ENCODE results near the gene TMEM52. TPM values are rescaled to one million over a fixed set of nuclear protein-coding genes. Genes with fewer than 3 reads are reported as not detected.

The TMEM52 gene
- total and polyA plus RNA-seq, 2 of the 13 experiments (the other 11 are each of a cell fraction or from before 2014, with no cell fraction given): 13.2 to 18.7 TPM

- TF ChIP-seq TFAP4 (IDR thresholded peaks at IDR 0.05; ENCODE audit: borderline replicate concordance, low read depth): peak; percentile 74; the same call in 1 of the 2 replicates
- TF ChIP-seq HMGXB4 (CRISPR knock-in tag; IDR thresholded peaks at IDR 0.05; ENCODE audit: borderline replicate concordance in 1 of 2, low read depth in 1 of 2): peak; percentile 90 to 92
- TF ChIP-seq ZNF589 (CRISPR knock-in tag; conservative IDR thresholded peaks at IDR 0.05): peak; percentile 78; the same call in 1 of the 2 replicates
- TF ChIP-seq ZNF34 (CRISPR knock-in tag; IDR thresholded peaks at IDR 0.05; ENCODE audit: borderline replicate concordance): no peak
- peak; percentile 64; the same call in 1 of the 2 replicates for TF ChIP-seq ARID4A (CRISPR knock-in tag; IDR thresholded peaks at IDR 0.05; ENCODE audit: borderline replicate concordance)
- TF ChIP-seq ZNF3 (CRISPR knock-in tag; IDR thresholded peaks at IDR 0.05): no peak
- no peak for TF ChIP-seq ZNF281 (CRISPR knock-in tag; IDR thresholded peaks at IDR 0.05; ENCODE audit: borderline replicate concordance)
- TF ChIP-seq MED8 (CRISPR knock-in tag; IDR thresholded peaks at IDR 0.05; ENCODE audit: insufficient replicate concordance): no peak
- TF ChIP-seq ZNF362 (CRISPR knock-in tag; IDR thresholded peaks at IDR 0.05; ENCODE audit: borderline replicate concordance): no peak
- no peak for TF ChIP-seq KMT2B (CRISPR knock-in tag; IDR thresholded peaks at IDR 0.05)
- no peak for TF ChIP-seq ZNF720 (CRISPR knock-in tag; IDR thresholded peaks at IDR 0.05)
- no peak for TF ChIP-seq MTF1 (CRISPR knock-in tag; IDR thresholded peaks at IDR 0.05)
- TF ChIP-seq ZNF614 (CRISPR knock-in tag; IDR thresholded peaks at IDR 0.05; ENCODE audit: borderline replicate concordance): peak; percentile 54; the same call in 1 of the 2 replicates
- TF ChIP-seq ZSCAN21 (CRISPR knock-in tag; IDR thresholded peaks at IDR 0.05; ENCODE audit: borderline replicate concordance): peak; percentile 73; the same call in 1 of the 2 replicates
- TF ChIP-seq ZNF235 (CRISPR knock-in tag; IDR thresholded peaks at IDR 0.05; ENCODE audit: borderline replicate concordance): 0 out of 2 replicates have a peak, but pooled peaks have one; percentile 22
- no peak for TF ChIP-seq ZNF441 (CRISPR knock-in tag; IDR thresholded peaks at IDR 0.05; ENCODE audit: borderline replicate concordance)
- TF ChIP-seq SATB2 (CRISPR knock-in tag; IDR thresholded peaks at IDR 0.05): no peak
These were observed 40.9 kb upstream of the TMEM52 start (continued) for GRCh38 chr1:1959840-1960479.
